Vagina (tissue), 2 donors: ENCODE measurements around the gene E2F3. TPM values are rescaled to one million over a fixed set of nuclear protein-coding genes. Genes with fewer than 3 reads are reported as not detected.

Source experiments
- DNase-seq, 2 donors: peaks; one replicate each; pipeline ENCODE4 v3.0.0-alpha.2; 2017; ENCODE audit errors: extremely low spot score in 2 of 2
- H3K27ac ChIP-seq: fragments of 200-600 bp; sonication (generic); one replicate; pipeline ENCODE4 v1.5.1; 2019
- H3K27me3 ChIP-seq: fragments of 200-600 bp; sonication (generic); one replicate; pipeline ENCODE4 v1.5.1; 2019
- H3K36me3 ChIP-seq, 2 donors: fragments of 200-600 bp; sonication (generic); one replicate each; pipeline ENCODE4 v1.5.1; 2017 to 2019
- H3K4me1 ChIP-seq: fragments of 200-600 bp; sonication (generic); one replicate; pipeline ENCODE4 v1.5.1; 2019
- H3K4me3 ChIP-seq, 2 donors: fragments of 200-600 bp; sonication (generic); 1 replicate in 1 of 2; 2 replicates in 1 of 2; pipeline ENCODE4 v1.5.1; 2016 to 2019
- H3K9me3 ChIP-seq: fragments of 200-600 bp; sonication (generic); one replicate; pipeline ENCODE4 v1.5.1; 2019
- CTCF ChIP-seq, 3 experiments: fragments of 450-650 bp in 2 of 3; fragments of 200-600 bp in 1 of 3; sonication (generic) in 1 of 3; IDR thresholded peaks; one replicate each; pipeline ENCODE4 v1.5.1; 2017 to 2019; ENCODE audit warnings: antibody characterized with exemption in 3 of 3, mild to moderate bottlenecking in 2 of 3, moderate library complexity in 2 of 3
- POLR2A ChIP-seq, 2 donors: fragments of 450-650 bp; IDR thresholded peaks; one replicate each; pipeline ENCODE4 v1.6.1; 2017; ENCODE audit warnings: antibody characterized with exemption in 2 of 2, mild to moderate bottlenecking in 2 of 2, moderate library complexity in 2 of 2
- POLR2AphosphoS5 ChIP-seq, 2 donors: sonication (generic); formaldehyde crosslinking; IDR thresholded peaks; one replicate each; pipeline ENCODE4 v1.9.0; 2017; ENCODE audit warnings: antibody characterized with exemption in 2 of 2, mild to moderate bottlenecking in 2 of 2, low read depth in 1 of 2; ENCODE audit not compliant: insufficient read depth in 1 of 2
- intact Hi-C: fragments of 100-400 bp; cut with DNase I; formaldehyde crosslinking; loops from one replicate; pipeline ENCODE4 v1.15.1; 2023
- total RNA-seq: library from RNA; depleted of rRNA; stranded (reverse); fragments of >200 nt; gene quantifications from one replicate; pipeline ENCODE4 v1.2.3, GENCODE V29; 2016

The E2F3 gene
- total RNA-seq, 1 donor from 2014 or later: 4.4 TPM

- Histone ChIP-seq H3K4me3 (no peak overlapping the region), H3K4me1 (no peaks in the 10 kb centered on the region), H3K36me3 (no peaks in the 10 kb centered on the region), H3K9me3 (no peaks in the 10 kb centered on the region), H3K27me3 (no peaks in the 10 kb centered on the region), H3K27ac (no peak overlapping the region)
- no peak for TF ChIP-seq POLR2AphosphoS5 (IDR thresholded peaks at IDR 0.05; ENCODE audit: insufficient read depth in 1 of 2, low read depth in 1 of 2)
- no peak for TF ChIP-seq POLR2A (IDR thresholded peaks at IDR 0.05)
- no peak for TF ChIP-seq CTCF (IDR thresholded peaks at IDR 0.05)
- intact Hi-C loops: no loop called here
- DNase-seq: no peak
These were observed 12.1 kb downstream of the E2F3 start for GRCh38 chr6:20413826-20414225.

GRCh38 chr6:20414711-20415110 is 13.0 kb downstream of the E2F3 start:
- DNase-seq: no peak
- Histone ChIP-seq H3K9me3 (no peaks in the 10 kb centered on the region), H3K4me1 (no peaks in the 10 kb centered on the region), H3K27me3 (no peaks in the 10 kb centered on the region), H3K4me3 (no peak overlapping the region), H3K27ac (no peak overlapping the region), H3K36me3 (no peaks in the 10 kb centered on the region)
- no peak for TF ChIP-seq CTCF (IDR thresholded peaks at IDR 0.05)
- intact Hi-C loops: no loop called here

GRCh38 chr6:20415304-20415703 is 13.6 kb downstream of the E2F3 start:
- no peaks in the 10 kb centered on the region for H3K4me1 ChIP-seq
- no peaks in the 10 kb centered on the region for H3K9me3 ChIP-seq
- no peaks in the 10 kb centered on the region for H3K36me3 ChIP-seq
- no peak for DNase-seq
- intact Hi-C loops: no loop called here
- no peak overlapping the region for H3K4me3 ChIP-seq
- no peak overlapping the region for H3K27ac ChIP-seq
- no peaks in the 10 kb centered on the region for H3K27me3 ChIP-seq
- TF ChIP-seq POLR2AphosphoS5 (IDR thresholded peaks at IDR 0.05; ENCODE audit: insufficient read depth in 1 of 2, low read depth in 1 of 2) (no peak), POLR2A (IDR thresholded peaks at IDR 0.05) (no peak), CTCF (IDR thresholded peaks at IDR 0.05) (no peak)

GRCh38 chr6:20415712-20416454 is 14.2 kb downstream of the E2F3 start:
- Histone ChIP-seq H3K4me3 (no peak overlapping the region), H3K27me3 (no peaks in the 10 kb centered on the region), H3K9me3 (no peaks in the 10 kb centered on the region), H3K36me3 (no peaks in the 10 kb centered on the region), H3K4me1 (no peaks in the 10 kb centered on the region), H3K27ac (no peak overlapping the region)
- intact Hi-C loops: no loop called here
- no peak for DNase-seq
- TF ChIP-seq POLR2A (IDR thresholded peaks at IDR 0.05): no peak
- no peak for TF ChIP-seq POLR2AphosphoS5 (IDR thresholded peaks at IDR 0.05; ENCODE audit: insufficient read depth in 1 of 2, low read depth in 1 of 2)
- no peak for TF ChIP-seq CTCF (IDR thresholded peaks at IDR 0.05)

GRCh38 chr6:20416567-20417345 is 15.1 kb downstream of the E2F3 start:
- TF ChIP-seq CTCF (IDR thresholded peaks at IDR 0.05) (no peak), POLR2AphosphoS5 (IDR thresholded peaks at IDR 0.05; ENCODE audit: insufficient read depth in 1 of 2, low read depth in 1 of 2) (no peak), POLR2A (IDR thresholded peaks at IDR 0.05) (no peak)
- Histone ChIP-seq H3K27me3 (no peaks in the 10 kb centered on the region), H3K4me3 (no peak overlapping the region), H3K36me3 (no peaks in the 10 kb centered on the region), H3K9me3 (no peaks in the 10 kb centered on the region), H3K4me1 (no peaks in the 10 kb centered on the region), H3K27ac (no peak overlapping the region)
- intact Hi-C loops: no loop called here
- no peak for DNase-seq
